Measurements from ENCODE around the gene IL36G. TPM values are rescaled to one million over a fixed set of nuclear protein-coding genes. Genes with fewer than 3 reads are reported as not detected.

IL36G gene
- total and polyA plus RNA-seq, 2 of the 13 experiments (the other 11 are each of a cell fraction or from before 2014, with no cell fraction given): not detected

- TF ChIP-seq MIER2 (CRISPR knock-in tag; IDR thresholded peaks at IDR 0.05) (no peak), GTF3A (CRISPR knock-in tag; conservative IDR thresholded peaks at IDR 0.05) (no peak)
These were observed 30.4 kb upstream of the IL36G start (continued) for GRCh38 chr2:112947374-112947773.

DNA sequence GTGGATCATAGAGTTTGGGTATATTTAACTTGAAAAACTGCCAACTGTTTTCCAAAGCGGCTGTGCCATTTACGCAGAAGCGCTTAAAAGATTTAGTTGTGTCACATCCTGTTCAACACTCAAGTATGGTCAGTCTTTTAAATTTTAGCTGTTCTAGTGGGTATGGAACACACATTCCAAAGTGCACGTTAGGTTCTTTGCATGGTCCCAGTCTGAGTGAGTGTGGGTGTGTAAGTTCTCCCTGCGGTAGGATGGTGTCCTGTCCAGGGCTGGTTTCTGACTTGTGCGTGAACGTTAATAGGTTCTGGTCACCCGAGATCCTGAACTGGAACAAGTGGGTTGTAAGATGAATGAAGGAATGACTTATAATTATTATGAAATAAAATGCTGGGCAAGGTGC, 28.4 kb upstream of the IL36G start:
- POLR2A ChIA-PET: no interaction called here
- TF ChIP-seq ZNF17 (CRISPR knock-in tag; IDR thresholded peaks at IDR 0.05): no peak
- no peak for TF ChIP-seq NR2F2 (IDR thresholded peaks at IDR 0.05; ENCODE audit: borderline replicate concordance, low read depth)
- no peak for TF ChIP-seq ZBED4 (CRISPR knock-in tag; IDR thresholded peaks at IDR 0.05; ENCODE audit: borderline replicate concordance)
- no peak for TF ChIP-seq MEIS1 (CRISPR knock-in tag; IDR thresholded peaks at IDR 0.05; ENCODE audit: borderline replicate concordance)
- no peak for TF ChIP-seq LCORL (IDR thresholded peaks at IDR 0.05)
- no peak for TF ChIP-seq LCORL (CRISPR knock-in tag; IDR thresholded peaks at IDR 0.05)
- TF ChIP-seq SMARCC2 (IDR thresholded peaks at IDR 0.05): no peak
- TF ChIP-seq RNF219 (CRISPR knock-in tag; IDR thresholded peaks at IDR 0.05): no peak
- TF ChIP-seq, protein P1, sequence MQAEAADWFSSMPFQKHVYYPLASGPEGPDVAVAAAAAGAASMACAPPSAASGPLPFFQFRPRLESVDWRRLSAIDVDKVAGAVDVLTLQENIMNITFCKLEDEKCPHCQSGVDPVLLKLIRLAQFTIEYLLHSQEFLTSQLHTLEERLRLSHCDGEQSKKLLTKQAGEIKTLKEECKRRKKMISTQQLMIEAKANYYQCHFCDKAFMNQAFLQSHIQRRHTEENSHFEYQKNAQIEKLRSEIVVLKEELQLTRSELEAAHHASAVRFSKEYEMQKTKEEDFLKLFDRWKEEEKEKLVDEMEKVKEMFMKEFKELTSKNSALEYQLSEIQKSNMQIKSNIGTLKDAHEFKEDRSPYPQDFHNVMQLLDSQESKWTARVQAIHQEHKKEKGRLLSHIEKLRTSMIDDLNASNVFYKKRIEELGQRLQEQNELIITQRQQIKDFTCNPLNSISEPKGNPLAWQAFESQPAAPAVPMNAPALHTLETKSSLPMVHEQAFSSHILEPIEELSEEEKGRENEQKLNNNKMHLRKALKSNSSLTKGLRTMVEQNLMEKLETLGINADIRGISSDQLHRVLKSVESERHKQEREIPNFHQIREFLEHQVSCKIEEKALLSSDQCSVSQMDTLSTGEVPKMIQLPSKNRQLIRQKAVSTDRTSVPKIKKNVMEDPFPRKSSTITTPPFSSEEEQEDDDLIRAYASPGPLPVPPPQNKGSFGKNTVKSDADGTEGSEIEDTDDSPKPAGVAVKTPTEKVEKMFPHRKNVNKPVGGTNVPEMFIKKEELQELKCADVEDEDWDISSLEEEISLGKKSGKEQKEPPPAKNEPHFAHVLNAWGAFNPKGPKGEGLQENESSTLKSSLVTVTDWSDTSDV (CRISPR knock-in tag; IDR thresholded peaks at IDR 0.05): no peak
- TF ChIP-seq, protein P2, sequence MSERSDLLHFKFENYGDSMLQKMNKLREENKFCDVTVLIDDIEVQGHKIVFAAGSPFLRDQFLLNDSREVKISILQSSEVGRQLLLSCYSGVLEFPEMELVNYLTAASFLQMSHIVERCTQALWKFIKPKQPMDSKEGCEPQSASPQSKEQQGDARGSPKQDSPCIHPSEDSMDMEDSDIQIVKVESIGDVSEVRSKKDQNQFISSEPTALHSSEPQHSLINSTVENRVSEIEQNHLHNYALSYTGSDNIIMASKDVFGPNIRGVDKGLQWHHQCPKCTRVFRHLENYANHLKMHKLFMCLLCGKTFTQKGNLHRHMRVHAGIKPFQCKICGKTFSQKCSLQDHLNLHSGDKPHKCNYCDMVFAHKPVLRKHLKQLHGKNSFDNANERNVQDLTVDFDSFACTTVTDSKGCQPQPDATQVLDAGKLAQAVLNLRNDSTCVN (CRISPR knock-in tag; IDR thresholded peaks at IDR 0.05; ENCODE audit: borderline replicate concordance): no peak
- no peak for TF ChIP-seq MXD4 (CRISPR knock-in tag; IDR thresholded peaks at IDR 0.05)
- TF ChIP-seq KLF11 (CRISPR knock-in tag; IDR thresholded peaks at IDR 0.05): no peak
- TF ChIP-seq BRCA1 (CRISPR knock-in tag; IDR thresholded peaks at IDR 0.05): no peak

More for the DNA sequence above, 28.4 kb upstream of the IL36G start:
- Histone ChIP-seq H3K9ac (ENCODE audit: insufficient read depth, low read depth, low read length) (no peak overlapping the region), H3K79me2 (ENCODE audit: insufficient read depth, low read length) (no peaks in the 10 kb centered on the region), H3K4me3 (replicated peaks in 1 of 3; ENCODE audit: insufficient read depth in 1 of 3, low read depth in 2 of 3, low read length in 3 of 3) (no peak overlapping the region), H3K36me3 (replicated peaks in 1 of 2; ENCODE audit: control insufficient read depth in 1 of 2, insufficient read depth in 2 of 2, low read length in 2 of 2) (no peaks in the 10 kb centered on the region), H2AFZ (ENCODE audit: low read length) (no peak overlapping the region), H3K27me3 (ENCODE audit: control insufficient read depth in 1 of 2, insufficient read depth in 2 of 2, low read length in 2 of 2) (no peaks in the 10 kb centered on the region), H3K27ac (ENCODE audit: extremely low read length, insufficient read depth, low read length) (no peak overlapping the region), H3K4me1 (ENCODE audit: insufficient read depth, low read length) (peaks cover 8% of the 10 kb centered on the region), H3K4me2 (ENCODE audit: low read depth, low read length) (no peak overlapping the region), H3K9me3 (ENCODE audit: low read length) (peaks cover 18% of the 10 kb centered on the region), H4K20me1 (ENCODE audit: insufficient read depth, low read length) (no peaks in the 10 kb centered on the region)
- in situ Hi-C loops (cut with HindIII; ENCODE audit: extremely low pct_ligation_motif_present, low pct_unique_long_range_greater_than_20kb): no loop called here
- FAIRE-seq: no peak
- no TSS peak for BruUV-seq (replicated peaks)
- ATAC-seq: no peak
- CTCF ChIA-PET (ENCODE audit: low intra/inter-chr PET ratio, low total read pairs): no interaction called here
- intact Hi-C loops (cut with micrococcal nuclease; ENCODE audit: unreplicated experiment): no loop called here
- 35% methylated on average over 8 of the region's 8 CpGs for WGBS (ENCODE audit: low lambda C conversion rate)
- no peak for DNase-seq (ENCODE audit: low spot score)

Data from HepG2 (cell line).